Left hindlimb (tissue), 1 donor: ENCODE measurements around the gene FAM151A.
A peak's percentile ranks its signal among the peaks of the same experiment; 100 is the strongest.
"Not testable (repeated sequence)": the region's sequence is repeated elsewhere in the genome, so short reads cannot be mapped to it uniquely, and the experiment has no call there.

Source experiments
- DNase-seq: peaks from one replicate; pipeline ENCODE4 v3.0.0-alpha.2; 2018

FAM151A gene

DNA sequence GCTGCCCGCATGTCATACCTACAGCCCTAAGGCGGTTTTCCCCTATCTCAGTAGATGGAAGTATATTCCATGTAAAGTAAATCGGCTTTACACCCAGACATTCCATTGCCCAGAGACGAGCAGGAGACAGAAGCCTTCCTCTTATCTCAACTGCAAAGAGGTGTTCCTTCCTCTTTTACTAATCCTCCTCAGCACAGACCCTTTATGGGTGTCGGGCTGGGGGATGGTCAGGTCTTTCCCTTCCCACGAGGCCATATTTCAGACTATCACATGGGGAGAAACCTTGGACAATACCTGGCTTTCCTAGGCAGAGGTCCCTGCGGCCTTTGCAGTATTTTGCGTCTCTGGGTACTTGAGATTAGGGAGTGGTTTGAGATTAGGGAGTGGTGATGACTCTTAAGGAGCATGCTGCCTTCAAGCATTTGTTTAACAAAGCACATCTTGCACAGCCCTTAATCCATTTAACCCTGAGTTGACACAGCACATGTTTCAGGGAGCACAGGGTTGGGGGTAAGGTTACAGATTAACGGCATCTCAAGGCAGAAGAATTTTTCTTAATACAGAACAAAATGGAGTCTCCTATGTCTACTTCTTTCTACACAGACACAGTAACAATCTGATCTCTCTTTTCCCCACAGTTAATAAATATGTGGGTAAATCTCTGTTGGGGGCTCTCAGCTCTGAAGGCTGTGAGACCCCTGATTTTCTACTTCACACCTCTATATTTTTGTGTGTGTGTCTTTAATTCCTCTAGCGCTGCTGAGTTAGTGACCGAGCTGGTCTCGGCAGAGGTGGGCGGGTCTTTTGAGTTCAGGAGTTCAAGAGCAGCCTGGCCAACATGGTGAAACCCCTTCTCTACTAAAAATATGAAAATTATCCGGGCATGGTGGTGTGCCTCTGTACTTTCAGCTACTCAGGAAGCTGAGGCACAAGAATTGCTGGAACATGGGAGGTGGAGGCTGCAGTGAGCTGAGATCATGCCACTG, 13.4 kb upstream of the FAM151A start:
- not testable (repeated sequence) for DNase-seq

DNA sequence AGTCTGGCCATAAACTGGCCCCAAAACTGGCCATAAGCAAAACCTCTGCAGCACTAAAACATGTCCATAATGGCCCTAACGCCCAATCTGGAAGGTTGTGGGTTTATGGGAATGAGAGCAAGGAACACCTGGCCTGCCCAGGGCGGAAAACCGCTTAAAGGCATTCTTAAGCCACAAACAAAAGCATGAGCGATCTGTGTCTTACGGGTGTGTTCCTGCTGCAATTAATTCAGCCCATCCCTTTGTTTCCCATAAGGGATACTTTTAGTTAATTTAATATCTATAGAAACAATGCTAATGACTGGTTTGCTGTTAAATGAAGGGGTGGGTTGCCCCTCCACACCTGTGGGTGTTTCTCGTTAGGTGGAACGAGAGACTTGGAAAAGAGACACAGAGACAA, 12.5 kb upstream of the FAM151A start:
- not testable (repeated sequence) for DNase-seq

DNA sequence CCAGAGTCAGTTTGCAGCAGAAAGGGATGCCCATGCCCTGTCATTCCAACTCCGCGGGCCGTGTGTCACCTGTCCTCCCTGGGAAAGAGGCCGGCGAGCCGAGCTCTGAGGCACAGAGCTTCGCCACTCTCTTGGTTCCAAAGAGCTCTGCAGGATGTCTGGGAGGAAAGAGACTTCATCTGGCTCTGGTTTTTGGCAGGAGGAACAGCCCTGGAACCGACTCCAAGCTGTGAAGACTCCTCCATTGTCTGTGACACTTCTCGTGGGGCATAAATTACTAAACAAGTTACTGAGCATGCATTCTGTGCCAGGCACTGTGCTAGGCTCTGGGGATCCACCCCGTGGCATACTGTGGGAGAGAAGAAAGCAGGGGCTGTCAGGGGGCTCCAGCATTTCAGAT, 3.9 kb upstream of the FAM151A start:
- no peak for DNase-seq

DNA sequence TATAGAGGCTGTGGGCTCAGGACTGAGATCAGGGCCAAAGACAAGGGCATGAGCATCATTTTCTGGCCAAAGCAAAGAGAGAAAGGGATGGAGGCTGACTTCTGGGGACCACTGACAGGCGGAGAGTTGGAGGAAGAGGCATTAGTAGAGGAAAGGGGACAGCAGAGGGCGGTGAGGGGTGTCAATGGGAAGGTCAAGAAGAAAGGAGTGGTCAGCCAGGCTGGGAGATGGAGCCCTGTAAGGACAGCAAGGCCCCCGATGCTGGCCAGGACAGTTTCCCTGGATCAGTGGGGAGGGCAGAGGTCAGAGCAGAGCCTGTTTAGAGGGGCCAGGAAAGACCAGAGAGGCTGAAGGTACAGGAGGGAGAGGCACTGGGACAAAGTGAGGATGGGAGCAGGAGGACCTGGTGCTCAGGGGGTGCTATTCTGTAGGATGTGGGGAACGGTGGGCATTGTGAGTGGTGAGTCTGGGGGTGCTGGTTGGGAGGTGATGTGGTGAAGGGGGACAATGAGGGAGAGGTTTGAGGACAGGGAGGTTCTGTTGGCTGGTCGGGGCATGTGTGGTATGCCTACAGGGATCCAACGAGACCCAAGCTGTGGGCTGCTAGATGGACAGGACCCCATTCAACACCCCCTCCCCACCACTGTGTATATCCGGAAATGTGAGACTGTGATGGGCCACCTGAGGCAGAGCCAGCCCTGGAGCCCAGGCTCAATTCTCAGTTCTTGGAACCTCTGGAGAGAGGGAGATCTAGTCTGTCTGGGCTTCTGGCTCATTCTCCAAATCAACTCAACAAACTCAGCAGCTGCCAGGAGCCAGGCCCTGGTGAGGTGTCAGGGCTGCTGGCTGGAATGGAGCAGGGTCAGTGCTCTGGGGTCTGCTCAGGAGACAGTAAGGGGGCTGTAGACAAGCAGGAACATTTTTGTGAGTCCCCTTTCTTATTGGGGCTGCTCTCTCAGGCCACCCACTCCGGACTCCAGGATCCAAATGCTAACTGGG, 1.4 kb upstream of the FAM151A start:
- DNase-seq, result no peak

DNA sequence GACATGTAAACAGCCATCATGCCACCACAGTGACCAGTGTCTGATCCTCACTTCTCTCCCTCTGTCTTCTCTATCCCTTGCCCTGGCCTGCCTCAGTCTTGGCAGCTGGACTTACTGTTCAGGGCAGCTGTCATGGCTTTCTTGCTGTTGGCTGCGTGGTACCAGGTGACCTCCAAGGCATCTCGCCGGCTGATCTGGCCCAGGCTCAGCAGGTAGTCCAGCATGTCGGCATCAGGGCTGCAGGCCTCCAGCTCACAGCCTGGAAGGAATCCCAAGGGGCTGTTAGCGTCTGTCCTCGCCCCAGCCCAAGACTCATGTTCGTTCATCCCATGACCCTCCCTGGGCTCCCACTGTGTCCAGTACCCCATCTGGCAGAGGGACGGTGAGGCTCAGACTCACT, 3.6 kb downstream of the FAM151A start:
- DNase-seq, result no peak

GRCh38 chr1:54615531-54616279, 7.6 kb downstream of the FAM151A start:
- DNase-seq, result no peak

DNA sequence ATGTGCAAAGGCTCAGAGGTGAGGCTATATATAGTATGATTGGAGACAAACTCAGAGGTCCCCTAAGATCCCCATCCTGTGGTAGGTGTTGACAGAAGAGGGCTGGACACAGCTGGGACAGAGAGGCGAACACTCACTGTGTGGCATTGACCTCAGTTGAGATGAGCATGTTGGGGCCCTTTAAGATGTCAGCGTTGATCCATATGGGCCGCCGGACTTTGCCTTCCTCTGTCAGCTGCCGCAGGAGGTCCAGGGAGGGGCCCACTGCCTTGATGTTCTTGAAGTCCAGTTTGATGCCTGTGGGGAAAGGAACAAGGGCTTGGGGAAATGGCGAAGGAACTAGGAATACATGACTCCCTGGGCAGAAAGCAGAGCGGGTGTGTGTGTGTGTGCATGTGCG, 8.8 kb downstream of the FAM151A start:
- DNase-seq, result no peak

- no peak for DNase-seq
Observed at GRCh38 chr1:54614024-54614423, 9.3 kb downstream of the FAM151A start.

DNA sequence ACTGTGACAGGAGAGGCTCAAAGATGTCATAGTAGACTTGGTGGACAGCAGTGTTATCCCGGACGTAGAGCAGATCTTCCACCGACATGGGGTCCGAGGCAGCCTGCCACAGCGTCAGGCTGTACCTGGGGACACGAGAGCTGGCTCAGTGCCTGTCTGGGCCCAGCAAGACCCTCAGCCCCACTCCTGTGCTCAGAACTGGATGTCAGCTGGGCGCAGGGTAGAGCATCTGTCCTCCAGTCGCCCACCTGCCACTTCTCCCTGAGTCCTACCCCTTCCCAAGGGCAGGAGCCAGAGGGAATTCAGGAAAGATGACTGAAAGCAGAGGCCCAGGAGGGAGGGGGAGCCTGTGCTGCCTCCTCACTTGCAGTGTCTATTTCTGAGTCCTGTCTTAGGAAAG, 11.7 kb downstream of the FAM151A start:
- no peak for DNase-seq

DNA sequence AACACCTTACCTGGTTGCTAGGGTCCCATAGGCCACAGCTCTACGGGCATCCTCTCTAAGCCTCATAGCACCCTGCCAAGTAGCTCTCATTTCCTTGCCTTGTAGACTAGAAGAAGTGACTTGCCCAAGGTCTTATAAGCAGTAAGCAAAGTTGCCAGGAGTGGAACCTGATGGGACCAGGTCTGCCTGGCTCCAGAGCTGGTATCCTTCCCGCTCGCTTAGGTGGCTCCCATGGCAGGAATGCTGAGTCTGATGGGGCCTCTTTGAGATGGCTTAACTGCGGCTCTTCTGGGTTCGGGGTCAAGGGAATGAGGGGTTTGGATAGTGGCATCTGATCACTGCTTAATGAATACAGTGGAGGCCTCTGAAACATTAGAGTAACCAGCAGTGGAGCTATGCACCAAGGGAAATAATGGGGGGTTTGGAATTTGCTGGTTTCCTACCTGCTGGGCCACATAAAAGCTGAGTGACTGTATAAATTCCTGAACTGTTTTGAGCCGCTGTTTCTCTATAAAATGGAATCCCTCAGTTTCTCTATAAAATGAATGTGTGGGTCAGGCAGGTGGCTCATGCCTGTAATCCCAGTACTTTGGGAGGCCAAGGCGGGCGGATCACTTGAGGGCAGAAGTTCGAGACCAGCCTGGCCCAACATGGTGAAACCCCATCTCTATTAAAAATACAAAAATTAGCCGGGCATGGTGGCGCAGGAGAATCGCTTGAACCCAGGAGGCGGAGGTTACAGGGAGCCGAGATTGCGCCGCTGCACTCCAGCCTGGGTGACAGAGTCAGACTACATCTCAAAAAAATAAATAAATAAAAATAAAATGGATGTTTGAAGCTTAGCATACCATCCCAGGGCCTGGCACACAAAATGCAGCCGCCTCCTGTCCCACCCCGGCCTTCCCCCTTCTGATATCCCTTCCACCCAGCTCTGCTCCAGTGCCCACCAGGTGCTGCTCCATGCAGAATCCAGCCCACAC, 12.4 kb downstream of the FAM151A start:
- no peak for DNase-seq

GRCh38 chr1:54610048-54610447, 13.3 kb downstream of the FAM151A start:
- DNase-seq, result no peak

GRCh38 chr1:54609301-54609921, 13.9 kb downstream of the FAM151A start:
- peak; percentile 60 for DNase-seq

DNA sequence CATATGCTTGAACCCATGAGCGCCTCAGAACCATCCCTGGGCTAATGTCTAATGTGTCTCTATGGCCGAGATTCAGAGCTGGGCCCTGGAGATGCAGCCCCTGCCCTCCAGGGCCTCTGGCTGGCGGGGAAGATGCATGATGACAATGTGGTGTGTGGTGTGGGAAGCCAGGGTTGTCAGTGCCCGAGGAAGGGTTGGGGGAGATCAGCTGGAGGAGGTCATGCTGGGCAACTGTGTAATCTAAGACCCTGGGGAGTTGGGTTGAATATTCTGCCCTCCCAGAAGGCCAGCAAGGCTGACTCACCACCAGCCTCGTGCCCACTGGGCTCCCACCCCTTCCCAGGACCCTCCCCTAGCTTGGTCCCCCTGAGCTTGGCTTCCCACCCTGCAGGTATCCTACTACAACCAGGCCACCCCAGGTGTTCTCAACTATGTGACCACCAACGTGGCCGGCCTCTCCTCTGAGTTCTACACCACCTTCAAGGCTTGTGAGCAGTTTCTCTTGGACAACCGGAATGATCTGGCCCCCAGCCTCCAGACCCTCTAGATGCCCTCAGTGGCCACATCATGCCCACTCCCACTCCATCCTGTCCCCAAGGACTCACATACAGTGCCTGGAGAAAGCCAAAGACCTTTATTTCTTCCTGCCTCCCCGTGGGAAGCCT, 14.6 kb downstream of the FAM151A start:
- no peak for DNase-seq

GRCh38 chr1:54607821-54608565, 15.3 kb downstream of the FAM151A start:
- DNase-seq, result no peak

- no peak for DNase-seq
Observed at GRCh38 chr1:54606990-54607325, 16.4 kb downstream of the FAM151A start.

GRCh38 chr1:54606096-54606989, 17.0 kb downstream of the FAM151A start:
- no peak for DNase-seq

DNA sequence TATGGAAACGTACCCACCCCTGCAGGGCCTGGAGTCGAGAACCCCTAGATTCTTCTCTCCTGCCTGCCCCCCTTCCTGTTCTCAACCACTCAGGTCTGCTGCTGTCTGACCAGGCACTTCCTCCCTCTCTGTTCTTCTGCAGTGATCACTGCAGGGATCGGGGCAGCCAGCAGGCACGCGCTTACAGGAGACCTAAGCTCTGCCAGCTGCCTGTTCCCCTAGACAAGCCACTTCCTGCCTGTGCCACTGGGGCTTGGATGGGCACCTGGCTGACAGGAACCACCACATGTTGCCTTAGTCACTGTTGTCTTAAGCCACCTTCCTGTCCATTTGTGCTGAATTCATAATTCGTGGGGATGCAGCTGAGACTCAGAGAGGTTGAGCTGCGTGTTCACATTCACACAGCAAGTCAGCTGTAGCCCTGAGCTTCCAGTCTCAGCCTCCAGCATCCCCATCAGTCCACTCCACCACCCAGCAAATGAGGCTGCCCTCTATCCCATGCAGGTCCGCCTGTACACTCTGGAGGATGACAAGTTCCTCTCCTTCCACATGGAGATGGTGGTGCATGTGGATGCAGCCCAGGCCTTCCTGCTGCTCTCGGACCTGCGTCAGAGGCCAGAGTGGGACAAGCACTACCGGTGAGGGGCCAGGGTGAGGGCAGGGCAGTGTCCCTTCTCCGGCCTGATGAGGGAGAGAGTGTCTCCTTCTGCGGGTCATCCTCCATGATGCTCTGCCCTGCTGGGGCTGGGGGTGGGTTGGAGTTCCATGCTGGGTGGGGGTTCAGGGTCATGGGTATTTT, 18.6 kb downstream of the FAM151A start:
- DNase-seq, result no peak

- DNase-seq, result no peak
Observed at GRCh38 chr1:54604051-54604450, 19.3 kb downstream of the FAM151A start.
